ENCODE results near the gene MRNIP. TPM values are rescaled to one million over a fixed set of nuclear protein-coding genes. Genes with fewer than 3 reads are reported as not detected.

The MRNIP gene
- total and polyA plus RNA-seq, 12 donors: 6.6 to 45.1 (median 12.7) TPM

GRCh38 chr5:179815491-179816249 is 42.9 kb downstream of the MRNIP start:
- Histone ChIP-seq H3K4me3 (no peak overlapping the region), H3K36me3 (peaks cover 0 to 23% (median 0%) of the 10 kb centered on the region in 9 donors), H3K9me3 (no peaks in the 10 kb centered on the region), H3K4me1 (peaks cover 12 to 43% (median 36%) of the 10 kb centered on the region in 9 donors), H3K27ac (no peak overlapping the region), H3K27me3 (no peaks in the 10 kb centered on the region)
- ATAC-seq: no peak
- TF ChIP-seq, protein P1, sequence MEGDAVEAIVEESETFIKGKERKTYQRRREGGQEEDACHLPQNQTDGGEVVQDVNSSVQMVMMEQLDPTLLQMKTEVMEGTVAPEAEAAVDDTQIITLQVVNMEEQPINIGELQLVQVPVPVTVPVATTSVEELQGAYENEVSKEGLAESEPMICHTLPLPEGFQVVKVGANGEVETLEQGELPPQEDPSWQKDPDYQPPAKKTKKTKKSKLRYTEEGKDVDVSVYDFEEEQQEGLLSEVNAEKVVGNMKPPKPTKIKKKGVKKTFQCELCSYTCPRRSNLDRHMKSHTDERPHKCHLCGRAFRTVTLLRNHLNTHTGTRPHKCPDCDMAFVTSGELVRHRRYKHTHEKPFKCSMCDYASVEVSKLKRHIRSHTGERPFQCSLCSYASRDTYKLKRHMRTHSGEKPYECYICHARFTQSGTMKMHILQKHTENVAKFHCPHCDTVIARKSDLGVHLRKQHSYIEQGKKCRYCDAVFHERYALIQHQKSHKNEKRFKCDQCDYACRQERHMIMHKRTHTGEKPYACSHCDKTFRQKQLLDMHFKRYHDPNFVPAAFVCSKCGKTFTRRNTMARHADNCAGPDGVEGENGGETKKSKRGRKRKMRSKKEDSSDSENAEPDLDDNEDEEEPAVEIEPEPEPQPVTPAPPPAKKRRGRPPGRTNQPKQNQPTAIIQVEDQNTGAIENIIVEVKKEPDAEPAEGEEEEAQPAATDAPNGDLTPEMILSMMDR (IDR thresholded peaks at IDR 0.05): no peak
- DNase-seq: peak in 1 of 2 donors; percentile 6
- intact Hi-C loops (cut with DNase I): no loop called here
- WGBS, 2 donors: 93 to 97% methylated on average over 21 of the region's 21 CpGs

- Histone ChIP-seq H3K27me3 (no peaks in the 10 kb centered on the region), H3K27ac (no peak overlapping the region), H3K9me3 (no peaks in the 10 kb centered on the region), H3K4me1 (peaks cover 3 to 28% (median 23%) of the 10 kb centered on the region in 9 donors), H3K36me3 (peaks cover 0 to 23% (median 0%) of the 10 kb centered on the region in 9 donors), H3K4me3 (no peak overlapping the region)
- TF ChIP-seq, protein P1 (IDR thresholded peaks at IDR 0.05): no peak
- DNase-seq (no peak), ATAC-seq (no peak)
- 87 to 90% methylated on average over 3 of the region's 3 CpGs for WGBS, 2 donors
- intact Hi-C loops (cut with DNase I): no loop called here
Observed at GRCh38 chr5:179814090-179814489, 44.5 kb downstream of the MRNIP start.

GRCh38 chr5:179812997-179813607 is 45.5 kb downstream of the MRNIP start:
- no peak for DNase-seq
- ATAC-seq: no peak
- H3K4me1 ChIP-seq: peaks cover 3 to 19% (median 16%) of the 10 kb centered on the region in 9 donors
- TF ChIP-seq, protein P1 (IDR thresholded peaks at IDR 0.05): no peak
- no peak overlapping the region for H3K4me3 ChIP-seq
- no peak overlapping the region for H3K27ac ChIP-seq
- H3K27me3 ChIP-seq: no peaks in the 10 kb centered on the region
- peaks cover 0 to 23% (median 0%) of the 10 kb centered on the region in 9 donors for H3K36me3 ChIP-seq
- intact Hi-C loops (cut with DNase I): no loop called here
- 93% methylated on average over 5 of the region's 5 CpGs for WGBS, 2 donors
- H3K9me3 ChIP-seq: no peaks in the 10 kb centered on the region

DNA sequence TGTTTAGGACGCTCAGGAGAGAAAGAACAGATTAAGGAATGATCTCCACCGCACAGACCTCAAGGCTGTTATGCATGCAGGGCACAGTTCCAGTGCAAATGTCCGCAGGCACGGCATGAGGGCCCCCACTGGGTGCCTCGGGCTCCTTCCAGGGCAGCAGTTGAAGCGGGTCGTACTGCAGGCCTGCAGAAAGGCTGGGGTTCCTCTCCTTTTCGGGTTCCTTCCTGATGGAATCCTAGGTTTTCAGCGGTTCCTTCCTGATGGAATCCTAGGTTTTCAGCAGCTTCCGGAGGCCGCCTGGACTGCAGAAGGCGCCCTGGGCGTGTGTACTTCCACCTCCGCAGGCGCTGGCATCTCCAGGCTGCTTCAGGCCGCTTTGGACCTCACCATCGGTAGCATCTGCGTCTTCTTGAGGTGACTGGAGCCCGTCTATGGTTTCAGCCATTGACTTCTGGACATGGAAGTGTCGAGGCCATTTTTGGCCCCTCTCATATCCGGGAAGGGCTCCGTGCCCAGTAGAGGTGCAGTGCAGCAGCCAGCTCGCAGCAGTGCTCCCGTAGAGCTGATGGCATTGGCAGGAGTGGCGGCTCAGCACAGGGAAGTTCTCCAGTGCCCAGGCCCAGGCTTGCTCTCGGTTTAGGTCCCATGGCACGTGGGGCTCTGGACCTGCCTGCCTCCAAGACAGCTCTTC is 46.3 kb downstream of the MRNIP start:
- WGBS, 2 donors: 91 to 92% methylated on average over 27 of the region's 27 CpGs
- Histone ChIP-seq H3K36me3 (peaks cover 0 to 23% (median 0%) of the 10 kb centered on the region in 9 donors), H3K4me1 (peaks cover under 1 to 19% (median 15%) of the 10 kb centered on the region in 9 donors), H3K27me3 (no peaks in the 10 kb centered on the region), H3K9me3 (no peaks in the 10 kb centered on the region), H3K4me3 (no peak overlapping the region), H3K27ac (no peak overlapping the region)
- TF ChIP-seq, protein P1 (IDR thresholded peaks at IDR 0.05): no peak
- DNase-seq: peak; percentile 2 to 26
- intact Hi-C loops (cut with DNase I): no loop called here
- peak in 1 of 8 donors; percentile 32 for ATAC-seq
